SJSA1 (cell line): ENCODE data around the gene FAM185A. TPM values are rescaled to one million over a fixed set of nuclear protein-coding genes. Genes with fewer than 3 reads are reported as not detected.
"Not testable (repeated sequence)": the region's sequence is repeated elsewhere in the genome, so short reads cannot be mapped to it uniquely, and the experiment has no call there.

Experiments used
- DNase-seq, 2 experiments: peaks; one replicate each; pipeline ENCODE4 v3.0.0-alpha.2; 2015 to 2020; ENCODE audit warnings: low spot score in 2 of 2, low read depth in 1 of 2
- H3K27ac ChIP-seq: fragments of 250-450 bp; sonication (Bioruptor Pico); 2 replicates; pipeline ENCODE4 v1.5.1; 2020; ENCODE audit warnings: mild to moderate bottlenecking, moderate library complexity
- H3K27me3 ChIP-seq: fragments of 250-450 bp; sonication (Bioruptor Pico); replicated peaks from 2 replicates; pipeline ENCODE4 v1.5.1; 2020; ENCODE audit warnings: mild to moderate bottlenecking, moderate library complexity
- H3K36me3 ChIP-seq: fragments of 250-450 bp; sonication (Bioruptor Pico); 2 replicates; pipeline ENCODE4 v1.5.1; 2020; ENCODE audit warnings: mild to moderate bottlenecking
- H3K4me1 ChIP-seq: fragments of 250-450 bp; sonication (Bioruptor Pico); replicated peaks from 2 replicates; pipeline ENCODE4 v1.6.1; 2021; ENCODE audit warnings: mild to moderate bottlenecking
- H3K4me3 ChIP-seq: fragments of 250-450 bp; sonication (Bioruptor Pico); 2 replicates; pipeline ENCODE4 v1.5.1; 2020; ENCODE audit warnings: mild to moderate bottlenecking
- H3K9me3 ChIP-seq: fragments of 250-450 bp; sonication (Bioruptor Pico); replicated peaks from 2 replicates; pipeline ENCODE4 v1.5.1; 2020; ENCODE audit warnings: mild to moderate bottlenecking
- total RNA-seq: library from RNA; depleted of rRNA; stranded (reverse); fragments of >200 nt; shearing (Covaris generic); gene quantifications from 2 replicates; pipeline ENCODE4 v1.2.3, GENCODE V29; 2014

The FAM185A gene
- total RNA-seq, 1 experiment from 2014 or later: 6.9 TPM

DNA sequence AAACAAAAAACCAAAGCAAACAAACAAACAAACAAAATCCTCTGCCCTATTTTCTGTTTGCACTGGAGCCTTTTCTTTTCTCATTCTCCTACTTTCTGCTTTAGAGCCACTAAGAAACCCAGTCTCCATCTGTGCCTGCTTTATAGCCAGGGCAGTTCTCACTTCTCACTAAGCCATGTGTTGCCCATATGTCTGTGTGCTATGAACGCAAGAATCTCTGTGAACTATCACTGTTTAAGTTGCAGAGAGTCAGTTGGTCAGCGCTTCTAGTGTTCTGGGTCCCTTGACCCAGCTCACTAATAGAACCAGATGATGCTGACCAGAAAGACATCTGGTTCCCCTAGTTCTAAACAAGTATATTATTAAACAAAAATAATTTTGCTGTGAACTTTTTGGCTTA lies 81.4 kb downstream of the FAM185A start:
- Histone ChIP-seq H3K4me1 (peaks cover 26% of the 10 kb centered on the region), H3K36me3 (no peaks in the 10 kb centered on the region; the same call in 1 of the 2 replicates), H3K9me3 (no peaks in the 10 kb centered on the region), H3K27ac (no peak overlapping the region), H3K4me3 (no peak overlapping the region), H3K27me3 (no peaks in the 10 kb centered on the region)
- peak in 1 of 2 experiments; percentile 40 for DNase-seq

- DNase-seq: no peak
- H3K27me3 ChIP-seq: no peaks in the 10 kb centered on the region
- H3K4me1 ChIP-seq: peaks cover 45% of the 10 kb centered on the region
- no peaks in the 10 kb centered on the region; the same call in 1 of the 2 replicates for H3K36me3 ChIP-seq
- H3K4me3 ChIP-seq: no peak overlapping the region
- no peaks in the 10 kb centered on the region for H3K9me3 ChIP-seq
- no peak overlapping the region for H3K27ac ChIP-seq
These were observed 83.9 kb downstream of the FAM185A start for GRCh38 chr7:102832674-102833073.

DNA sequence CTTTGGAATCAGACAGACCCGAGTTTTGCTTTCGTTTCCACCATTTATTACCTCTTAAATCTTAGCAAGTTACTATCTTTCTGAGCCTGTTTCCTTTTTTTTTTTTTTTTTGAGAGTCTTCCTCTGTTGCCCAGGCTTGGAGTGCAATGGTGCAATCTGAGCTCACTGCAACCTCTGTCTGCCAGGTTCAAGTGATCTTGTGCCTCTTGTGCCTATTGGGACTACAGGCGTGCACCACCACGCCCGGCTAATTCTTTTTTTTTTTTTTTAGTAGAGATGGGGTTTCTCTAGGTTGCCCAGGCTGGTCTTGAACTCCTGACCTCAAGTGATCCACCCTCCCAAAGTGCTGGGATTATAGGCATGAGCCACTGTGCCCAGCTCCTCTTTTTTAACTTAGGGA lies 84.5 kb downstream of the FAM185A start:
- DNase-seq: no peak
- H3K9me3 ChIP-seq: no peaks in the 10 kb centered on the region
- H3K36me3 ChIP-seq: no peaks in the 10 kb centered on the region; the same call in 1 of the 2 replicates
- H3K4me1 ChIP-seq: peaks cover 45% of the 10 kb centered on the region
- no peak overlapping the region for H3K27ac ChIP-seq
- no peak overlapping the region for H3K4me3 ChIP-seq
- no peaks in the 10 kb centered on the region for H3K27me3 ChIP-seq

DNA sequence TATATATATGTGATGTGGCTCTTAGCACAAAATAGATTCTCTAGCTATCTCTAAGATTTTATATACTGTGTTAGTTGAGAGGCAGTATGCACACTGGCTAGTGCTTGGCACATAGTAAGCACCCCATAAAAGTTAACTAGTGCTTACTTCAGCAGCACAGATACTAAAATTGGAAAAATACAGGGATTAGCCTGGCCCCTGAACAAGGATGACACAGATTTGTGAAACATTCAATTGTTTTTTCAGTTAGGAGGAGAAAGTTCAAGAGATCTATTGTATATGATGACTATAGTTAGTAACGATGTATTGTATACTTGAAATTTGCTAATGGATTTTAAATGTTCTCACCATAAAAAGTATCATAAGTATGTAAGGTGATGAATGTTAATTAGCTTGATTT lies 85.7 kb downstream of the FAM185A start:
- no peak overlapping the region for H3K4me3 ChIP-seq
- no peaks in the 10 kb centered on the region for H3K27me3 ChIP-seq
- no peaks in the 10 kb centered on the region for H3K36me3 ChIP-seq
- no peak for DNase-seq
- no peaks in the 10 kb centered on the region for H3K9me3 ChIP-seq
- H3K27ac ChIP-seq: no peak overlapping the region; the same call in 1 of the 2 replicates
- H3K4me1 ChIP-seq: peaks cover 40% of the 10 kb centered on the region

DNA sequence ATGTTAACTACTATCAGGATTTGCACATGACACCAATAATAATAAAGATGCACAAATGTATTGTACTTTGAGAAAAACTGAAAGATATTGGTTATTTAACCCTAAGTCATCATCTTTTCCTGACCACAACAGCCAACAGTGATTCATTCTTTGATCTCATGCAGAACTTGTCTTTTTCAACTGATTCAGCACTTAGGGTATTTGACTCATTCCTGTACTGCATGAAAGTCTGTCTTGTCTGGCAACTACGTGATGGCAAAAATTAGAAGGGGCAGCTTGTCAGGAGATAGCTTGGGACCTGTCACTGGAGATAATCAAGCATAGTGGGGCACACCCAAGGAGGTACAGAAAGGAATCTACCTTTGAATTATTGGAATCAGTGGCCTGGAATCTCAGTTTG lies 86.2 kb downstream of the FAM185A start:
- no peaks in the 10 kb centered on the region for H3K9me3 ChIP-seq
- peak overlapping the region; percentile 47 for H3K27ac ChIP-seq
- peaks cover 35% of the 10 kb centered on the region for H3K4me1 ChIP-seq
- peak in 1 of 2 experiments; percentile 67 for DNase-seq
- H3K36me3 ChIP-seq: no peaks in the 10 kb centered on the region
- H3K27me3 ChIP-seq: no peaks in the 10 kb centered on the region
- H3K4me3 ChIP-seq: no peak overlapping the region

- H3K4me3 ChIP-seq: no peak overlapping the region
- H3K4me1 ChIP-seq: peaks cover 36% of the 10 kb centered on the region
- no peaks in the 10 kb centered on the region for H3K27me3 ChIP-seq
- peak overlapping the region; percentile 27 for H3K27ac ChIP-seq
- DNase-seq: peak; percentile 48 to 76
- H3K36me3 ChIP-seq: no peaks in the 10 kb centered on the region
- H3K9me3 ChIP-seq: no peaks in the 10 kb centered on the region
These were observed 87.6 kb downstream of the FAM185A start for GRCh38 chr7:102836191-102836919.

DNA sequence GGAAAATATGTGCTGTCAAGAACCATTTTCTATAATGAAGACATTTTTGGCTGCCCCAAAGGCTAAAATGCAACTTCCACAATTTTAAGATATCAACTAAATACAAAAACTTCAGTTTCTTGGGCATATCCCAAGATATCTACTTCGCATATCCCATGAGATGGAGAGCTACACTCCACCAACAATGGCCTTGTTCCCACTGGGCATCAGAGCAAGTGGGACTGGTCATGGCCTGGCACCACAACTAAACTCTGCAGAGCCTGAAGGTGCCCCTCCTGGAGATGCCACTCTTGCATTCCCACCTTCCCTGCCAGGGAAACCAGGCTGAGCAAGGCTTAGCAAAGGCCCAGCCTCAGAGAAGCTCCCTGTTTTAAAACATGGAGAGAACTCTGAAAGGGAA lies 88.2 kb downstream of the FAM185A start:
- peak overlapping the region; percentile 27 for H3K27ac ChIP-seq

DNA sequence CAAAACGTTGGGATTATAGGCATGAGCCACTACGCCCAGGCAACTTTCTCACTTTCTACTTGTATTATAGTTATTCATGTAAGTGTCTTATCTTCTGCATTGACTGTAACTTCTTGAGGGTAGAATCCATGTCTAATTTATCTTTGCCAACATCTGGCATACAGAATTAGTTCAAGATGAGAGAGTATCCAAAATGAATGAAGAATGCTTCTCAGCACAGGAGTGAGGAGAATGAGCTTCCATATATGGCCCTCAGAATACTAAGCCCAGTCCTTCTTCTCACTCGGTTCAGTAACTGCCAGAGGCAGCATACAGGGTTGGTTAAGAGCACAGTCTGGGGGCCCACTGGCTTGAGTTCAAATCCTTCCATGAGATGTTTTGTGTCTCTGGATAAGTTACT lies 89.0 kb downstream of the FAM185A start:
- H3K27ac ChIP-seq: no peak overlapping the region
- H3K36me3 ChIP-seq: no peaks in the 10 kb centered on the region
- no peaks in the 10 kb centered on the region for H3K27me3 ChIP-seq
- no peaks in the 10 kb centered on the region for H3K9me3 ChIP-seq
- no peak overlapping the region for H3K4me3 ChIP-seq
- H3K4me1 ChIP-seq: peaks cover 39% of the 10 kb centered on the region
- DNase-seq: no peak

More for the DNA sequence above, 88.2 kb downstream of the FAM185A start:
- Histone ChIP-seq H3K4me3 (no peak overlapping the region), H3K36me3 (no peaks in the 10 kb centered on the region), H3K27me3 (no peaks in the 10 kb centered on the region), H3K4me1 (peaks cover 39% of the 10 kb centered on the region), H3K9me3 (no peaks in the 10 kb centered on the region)
- DNase-seq: no peak

DNA sequence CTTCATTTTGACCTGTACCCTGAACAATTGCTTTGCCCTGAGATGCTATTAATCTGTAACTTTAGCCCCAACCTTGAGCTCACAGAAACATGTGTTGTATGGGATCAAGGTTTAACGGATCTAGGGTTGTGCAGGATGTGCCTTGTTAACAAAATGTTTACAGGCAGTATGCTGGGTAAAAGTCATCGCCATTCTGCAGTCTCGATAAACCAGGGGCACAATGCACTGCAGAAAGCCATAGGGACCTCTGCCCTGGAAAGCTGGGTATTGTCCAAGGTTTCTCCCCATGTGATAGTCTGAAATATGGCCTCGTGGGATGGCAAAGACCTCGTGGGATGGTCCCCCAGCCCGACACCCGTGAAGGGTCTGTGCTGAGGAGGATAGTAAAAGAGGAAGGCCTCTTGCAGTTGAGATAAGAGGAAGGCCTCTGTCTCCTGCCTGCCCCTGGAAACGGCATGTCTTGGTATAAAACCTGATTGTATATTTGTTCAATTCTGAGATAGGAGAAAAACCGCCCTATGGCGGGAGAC lies 89.8 kb downstream of the FAM185A start:
- not testable (repeated sequence) for H3K27ac ChIP-seq, H3K27me3 ChIP-seq, H3K36me3 ChIP-seq, H3K4me3 ChIP-seq, DNase-seq, H3K9me3 ChIP-seq
- H3K4me1 ChIP-seq: peaks cover 39% of the 10 kb centered on the region

- no peak overlapping the region for H3K27ac ChIP-seq
- H3K4me1 ChIP-seq: peaks cover 29% of the 10 kb centered on the region
- H3K4me3 ChIP-seq: no peak overlapping the region
- H3K27me3 ChIP-seq: no peaks in the 10 kb centered on the region
- DNase-seq: no peak
- H3K36me3 ChIP-seq: no peaks in the 10 kb centered on the region
- no peaks in the 10 kb centered on the region for H3K9me3 ChIP-seq
These were observed 91.6 kb downstream of the FAM185A start for GRCh38 chr7:102840404-102840803.

DNA sequence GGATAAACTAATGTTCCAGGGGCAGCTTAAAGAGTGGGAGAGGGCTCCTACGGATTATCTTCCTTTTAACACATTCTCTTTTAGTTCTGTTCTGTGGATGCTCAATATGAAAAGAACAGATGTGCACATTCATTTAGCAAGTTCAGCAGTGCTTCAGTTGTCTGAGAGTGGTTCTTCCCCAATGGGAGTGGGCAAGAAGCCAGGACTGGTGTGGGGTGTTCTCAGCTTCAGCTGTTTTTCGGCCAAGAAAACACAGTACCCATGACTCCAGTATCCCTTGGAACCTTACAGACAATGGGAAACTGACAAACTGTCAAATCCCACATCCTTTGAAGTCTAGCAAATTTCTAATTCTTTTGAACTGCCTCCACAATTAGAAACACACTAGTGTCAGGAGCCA lies 92.5 kb downstream of the FAM185A start:
- Histone ChIP-seq H3K9me3 (no peaks in the 10 kb centered on the region), H3K27me3 (no peaks in the 10 kb centered on the region), H3K4me3 (no peak overlapping the region), H3K4me1 (peaks cover 22% of the 10 kb centered on the region), H3K36me3 (no peaks in the 10 kb centered on the region), H3K27ac (no peak overlapping the region)
- no peak for DNase-seq

DNA sequence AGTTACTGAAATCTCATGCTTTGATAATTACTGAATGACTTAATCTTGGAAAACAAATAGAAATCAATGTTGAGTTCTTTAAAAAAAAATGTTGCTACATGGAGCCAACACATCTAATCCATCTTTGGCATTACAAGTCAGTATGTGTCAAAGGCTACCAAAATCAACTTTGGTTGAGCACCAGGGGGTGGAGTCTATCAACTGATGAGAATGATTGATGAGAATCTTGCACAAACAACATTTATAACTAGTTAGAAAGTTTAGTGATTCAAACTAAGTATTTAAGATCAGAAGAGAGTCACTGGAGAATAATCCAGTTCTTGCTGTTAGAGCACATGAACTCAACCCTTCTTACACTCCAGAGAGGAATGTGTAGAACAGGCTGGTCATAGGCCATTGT lies 93.5 kb downstream of the FAM185A start:
- H3K4me3 ChIP-seq: no peak overlapping the region
- H3K27me3 ChIP-seq: no peaks in the 10 kb centered on the region
- no peaks in the 10 kb centered on the region for H3K36me3 ChIP-seq
- no peak overlapping the region for H3K27ac ChIP-seq
- no peaks in the 10 kb centered on the region for H3K9me3 ChIP-seq
- peaks cover 12% of the 10 kb centered on the region for H3K4me1 ChIP-seq
- no peak for DNase-seq

GRCh38 chr7:102843850-102844249 lies 95.1 kb downstream of the FAM185A start:
- Histone ChIP-seq H3K4me1 (peaks cover 11% of the 10 kb centered on the region), H3K9me3 (no peaks in the 10 kb centered on the region), H3K27ac (no peak overlapping the region), H3K27me3 (no peaks in the 10 kb centered on the region), H3K36me3 (no peaks in the 10 kb centered on the region), H3K4me3 (no peak overlapping the region)
- DNase-seq: no peak

DNA sequence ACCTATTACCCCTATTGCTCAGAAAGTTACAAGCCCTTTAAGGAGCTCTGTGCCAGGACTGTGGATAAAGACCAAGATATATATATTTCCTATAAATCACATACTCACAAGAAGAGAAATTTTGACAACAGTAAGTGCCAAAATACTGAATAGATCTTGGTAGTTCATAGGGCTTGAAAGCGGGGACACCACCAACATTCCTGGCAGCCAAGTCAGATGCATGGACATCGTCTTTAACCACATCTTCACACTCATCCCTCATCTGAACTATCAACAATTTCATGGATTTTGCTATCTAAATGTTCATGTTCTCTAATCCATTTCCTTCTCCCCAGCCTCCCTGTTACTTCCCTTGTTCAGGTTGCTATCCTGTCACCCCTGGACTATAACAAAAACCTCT lies 96.5 kb downstream of the FAM185A start:
- no peak for DNase-seq
- Histone ChIP-seq H3K36me3 (no peaks in the 10 kb centered on the region), H3K27me3 (no peaks in the 10 kb centered on the region), H3K9me3 (no peaks in the 10 kb centered on the region), H3K4me1 (peaks cover 10% of the 10 kb centered on the region), H3K4me3 (no peak overlapping the region), H3K27ac (no peak overlapping the region)
